ENCODE measurements around the gene ZNF865.

Gene ZNF865

DNA sequence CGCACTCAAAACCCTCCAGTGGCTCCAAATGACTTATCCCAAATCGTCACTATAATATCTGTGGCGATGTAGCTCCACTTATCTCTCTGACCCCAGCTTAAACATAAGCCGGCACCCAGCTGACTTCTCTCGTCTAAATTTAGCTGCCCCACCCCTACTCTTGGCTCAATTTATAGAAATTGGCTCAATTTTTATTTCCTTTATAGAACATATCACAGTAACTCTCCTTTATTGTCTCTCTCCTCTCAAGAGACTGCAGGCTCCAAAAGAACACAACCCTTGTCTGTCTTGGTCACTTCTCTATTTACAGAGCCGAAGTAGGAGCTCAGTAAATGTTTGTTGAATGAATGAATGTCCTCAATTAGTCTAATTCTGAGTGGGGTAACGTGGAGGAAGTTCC is 18.1 kb downstream of the ZNF865 start:
- Mint-ChIP-seq H3K36me3 (ENCODE audit: insufficient read depth) (peaks cover 17% of the 10 kb centered on the region), H3K9me3 (no peaks in the 10 kb centered on the region), H3K27ac (ENCODE audit: low read depth) (peak overlapping the region; percentile 93), H3K4me3 (peak overlapping the region; percentile 79), H3K4me1 (peaks cover 40% of the 10 kb centered on the region), H3K27me3 (no peaks in the 10 kb centered on the region)
- no peak for DNase-seq (ENCODE audit: low spot score in 2 of 2)
- no peak for ATAC-seq (replicated peaks; ENCODE audit: extremely low read depth, poor library complexity, severe bottlenecking)

DNA sequence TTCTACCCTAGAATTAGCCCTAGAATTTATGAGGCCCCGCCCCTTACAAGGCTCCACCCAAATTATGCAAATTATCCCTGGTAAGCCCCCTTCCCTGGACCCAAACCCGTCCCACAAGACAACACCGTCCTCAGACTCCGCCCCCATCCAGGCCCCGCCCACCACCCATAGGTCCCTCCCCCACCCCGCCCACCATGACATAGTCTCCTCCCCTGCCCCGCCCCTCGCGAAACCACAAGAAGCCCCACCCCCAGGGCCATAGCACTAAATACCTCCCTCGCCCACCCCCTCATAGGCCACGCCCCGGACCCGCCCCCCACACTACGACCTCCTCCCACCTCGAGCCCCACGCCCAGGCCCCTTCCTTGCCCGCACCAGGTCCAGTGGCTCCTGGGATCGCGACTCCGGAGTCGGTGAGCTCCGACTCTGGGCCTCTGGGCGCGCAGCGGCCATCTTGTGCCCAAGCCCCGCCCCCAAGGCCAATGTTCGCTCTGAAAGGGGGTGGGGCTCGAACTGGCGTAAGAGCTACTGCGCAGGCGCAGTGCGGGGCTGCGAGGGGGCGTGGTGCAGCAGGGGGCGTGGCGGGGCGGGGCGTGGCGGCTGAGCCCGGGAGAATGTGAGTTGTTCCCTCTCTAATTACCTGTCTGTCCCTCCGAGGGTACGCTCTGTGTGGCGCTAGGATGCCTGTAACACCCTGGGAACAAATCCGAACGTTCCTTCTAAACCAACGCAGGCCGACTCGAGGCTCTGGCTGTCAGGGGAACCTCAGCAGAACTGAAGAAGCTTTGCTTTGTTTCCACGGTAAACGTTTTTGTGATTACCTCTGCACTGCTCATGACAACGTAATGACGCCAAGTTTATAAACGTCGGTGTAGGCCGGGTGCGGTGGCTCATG is 18.9 kb downstream of the ZNF865 start, which contains the start of gene ZNF784:
ZNF784 (minus strand) TSS at position 458 of the 895 bp plus-strand sequence; CDS start at position 453, 5 bp downstream.
- DNase-seq (ENCODE audit: low spot score in 2 of 2): peak; percentile 88 to 90
- peak; percentile 66 for ATAC-seq (replicated peaks; ENCODE audit: extremely low read depth, poor library complexity, severe bottlenecking)
- Mint-ChIP-seq H3K36me3 (ENCODE audit: insufficient read depth) (peaks cover 17% of the 10 kb centered on the region), H3K9me3 (no peaks in the 10 kb centered on the region), H3K4me1 (peaks cover 40% of the 10 kb centered on the region), H3K27ac (ENCODE audit: low read depth) (peak within 1 kb of the TSS; percentile 93), H3K27me3 (no peaks in the 10 kb centered on the region), H3K4me3 (peak within 1 kb of the TSS; percentile 79)

DNA sequence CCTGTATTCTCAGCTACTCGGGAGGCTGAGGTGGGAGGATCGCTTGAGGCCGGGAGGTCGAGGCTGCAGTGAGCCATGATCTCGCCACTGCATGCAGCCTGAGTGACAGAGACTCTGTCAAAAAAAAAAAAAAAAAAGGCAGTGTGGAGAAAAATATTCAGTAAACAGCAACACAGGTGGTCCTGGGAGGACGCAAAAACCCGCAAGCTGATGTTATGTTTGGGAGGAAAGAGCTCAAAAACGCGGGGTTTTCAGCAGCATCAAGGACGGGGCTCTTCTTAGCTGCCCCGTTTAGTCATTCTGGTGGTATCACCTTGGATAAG is 19.5 kb downstream of the ZNF865 start:
- Mint-ChIP-seq H3K4me3 (peak overlapping the region; percentile 79), H3K9me3 (no peaks in the 10 kb centered on the region), H3K4me1 (peaks cover 40% of the 10 kb centered on the region), H3K36me3 (ENCODE audit: insufficient read depth) (peaks cover 17% of the 10 kb centered on the region), H3K27me3 (no peaks in the 10 kb centered on the region), H3K27ac (ENCODE audit: low read depth) (peak overlapping the region; percentile 93)
- ATAC-seq (replicated peaks; ENCODE audit: extremely low read depth, poor library complexity, severe bottlenecking): no peak
- DNase-seq (ENCODE audit: low spot score in 2 of 2): no peak

DNA sequence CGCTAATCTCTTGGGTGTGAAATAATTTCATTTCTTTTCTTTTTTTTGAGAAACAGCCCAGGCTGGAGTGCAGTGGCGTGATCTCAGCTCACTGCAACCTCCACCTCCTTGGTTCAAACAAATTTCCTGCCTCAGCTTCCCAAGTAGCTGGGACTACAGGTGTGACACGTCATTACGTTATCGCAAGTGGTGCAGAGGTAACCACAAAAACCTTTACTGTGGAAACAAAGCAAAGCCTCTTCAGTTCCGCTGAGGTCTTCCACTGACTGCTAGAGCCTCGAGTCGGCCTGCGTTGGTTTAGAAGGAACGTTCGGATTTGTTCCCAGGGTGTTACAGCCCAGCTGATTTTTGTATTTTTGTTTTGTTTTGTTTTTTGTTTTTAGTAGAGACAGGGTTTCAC is 20.9 kb downstream of the ZNF865 start:
- peak; percentile 65 for ATAC-seq (replicated peaks; ENCODE audit: extremely low read depth, poor library complexity, severe bottlenecking)
- peak in 1 of 2 donors; percentile 58 for DNase-seq (ENCODE audit: low spot score in 2 of 2)
- Mint-ChIP-seq H3K9me3 (no peaks in the 10 kb centered on the region), H3K36me3 (ENCODE audit: insufficient read depth) (peaks cover 15% of the 10 kb centered on the region), H3K4me3 (peak overlapping the region; percentile 54), H3K27me3 (no peaks in the 10 kb centered on the region), H3K4me1 (peaks cover 34% of the 10 kb centered on the region), H3K27ac (ENCODE audit: low read depth) (peak overlapping the region; percentile 74)

DNA sequence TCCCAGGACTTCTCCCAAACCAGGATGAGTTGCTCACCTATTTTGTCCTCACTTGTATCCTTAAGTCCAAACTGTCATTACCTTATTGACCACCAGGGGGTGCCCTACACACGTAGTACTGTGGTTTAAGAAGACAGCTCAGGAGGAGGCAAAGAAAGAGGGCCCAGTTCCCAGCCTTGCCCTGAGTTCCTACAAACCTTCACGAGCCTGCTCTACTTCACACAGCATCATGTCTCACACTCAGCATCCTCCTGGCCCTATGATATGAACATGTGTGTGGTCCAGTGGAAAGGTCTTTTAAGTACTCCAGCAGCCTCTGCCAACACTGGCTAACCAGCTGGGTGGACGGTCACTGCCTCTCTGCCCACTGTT is 27.0 kb downstream of the ZNF865 start:
- Mint-ChIP-seq H3K27me3 (no peaks in the 10 kb centered on the region), H3K36me3 (ENCODE audit: insufficient read depth) (peaks cover 31% of the 10 kb centered on the region), H3K4me3 (no peak overlapping the region), H3K27ac (ENCODE audit: low read depth) (no peak overlapping the region), H3K4me1 (peaks cover 43% of the 10 kb centered on the region), H3K9me3 (no peaks in the 10 kb centered on the region)
- ATAC-seq (replicated peaks; ENCODE audit: extremely low read depth, poor library complexity, severe bottlenecking) (peak; percentile 63), DNase-seq (ENCODE audit: low spot score in 2 of 2) (peak; percentile 86)

DNA sequence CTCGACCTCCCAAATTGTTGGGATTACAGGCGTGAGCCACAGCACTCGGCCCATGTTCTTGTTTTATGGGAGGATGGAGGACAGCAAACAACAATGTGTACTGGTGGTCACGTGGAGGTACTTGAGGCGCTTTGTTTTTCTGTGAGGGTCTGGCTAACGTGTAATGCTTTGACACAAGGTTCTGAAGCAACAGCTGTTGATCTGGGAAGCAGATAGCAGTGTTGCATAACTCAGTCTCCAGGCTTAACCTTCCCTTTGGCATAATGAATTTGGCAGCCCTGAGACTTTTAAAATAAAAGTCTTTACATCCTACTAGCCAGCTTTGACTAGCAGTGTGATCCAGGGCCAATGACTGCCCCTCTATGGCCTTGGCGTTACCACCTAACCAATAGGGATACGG is 28.4 kb downstream of the ZNF865 start:
- DNase-seq (ENCODE audit: low spot score in 2 of 2) (no peak), ATAC-seq (replicated peaks; ENCODE audit: extremely low read depth, poor library complexity, severe bottlenecking) (no peak)
- no peaks in the 10 kb centered on the region for H3K9me3 Mint-ChIP-seq
- no peak overlapping the region for H3K4me3 Mint-ChIP-seq
- peak overlapping the region; percentile 100 for H3K27ac Mint-ChIP-seq (ENCODE audit: low read depth)
- H3K27me3 Mint-ChIP-seq: no peaks in the 10 kb centered on the region
- H3K36me3 Mint-ChIP-seq (ENCODE audit: insufficient read depth): peaks cover 33% of the 10 kb centered on the region
- peaks cover 54% of the 10 kb centered on the region for H3K4me1 Mint-ChIP-seq

DNA sequence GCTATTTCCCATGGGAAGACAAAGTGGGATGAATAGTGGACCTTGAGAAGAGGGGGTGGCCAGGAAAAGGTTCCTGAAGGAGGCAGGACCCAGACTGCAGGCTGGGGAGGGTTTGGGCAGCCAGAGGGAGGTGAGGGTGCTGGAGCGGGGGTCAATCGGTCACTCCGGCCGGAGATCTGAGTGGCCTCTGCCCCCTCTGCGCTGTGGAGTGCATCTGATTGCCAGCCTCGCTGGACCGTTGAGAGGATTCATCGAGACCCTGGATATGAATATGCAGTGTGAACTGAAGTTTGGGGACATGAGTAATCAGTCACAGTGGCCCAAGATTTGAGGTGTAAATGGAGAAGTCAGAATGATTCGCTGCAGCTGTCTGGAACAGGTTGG is 29.9 kb downstream of the ZNF865 start:
- DNase-seq (ENCODE audit: low spot score in 2 of 2) (no peak), ATAC-seq (replicated peaks; ENCODE audit: extremely low read depth, poor library complexity, severe bottlenecking) (no peak)
- Mint-ChIP-seq H3K36me3 (ENCODE audit: insufficient read depth) (peaks cover 38% of the 10 kb centered on the region), H3K9me3 (no peaks in the 10 kb centered on the region), H3K4me3 (peak overlapping the region; percentile 100), H3K27ac (ENCODE audit: low read depth) (peak overlapping the region; percentile 100), H3K4me1 (peaks cover 61% of the 10 kb centered on the region), H3K27me3 (no peaks in the 10 kb centered on the region)

DNA sequence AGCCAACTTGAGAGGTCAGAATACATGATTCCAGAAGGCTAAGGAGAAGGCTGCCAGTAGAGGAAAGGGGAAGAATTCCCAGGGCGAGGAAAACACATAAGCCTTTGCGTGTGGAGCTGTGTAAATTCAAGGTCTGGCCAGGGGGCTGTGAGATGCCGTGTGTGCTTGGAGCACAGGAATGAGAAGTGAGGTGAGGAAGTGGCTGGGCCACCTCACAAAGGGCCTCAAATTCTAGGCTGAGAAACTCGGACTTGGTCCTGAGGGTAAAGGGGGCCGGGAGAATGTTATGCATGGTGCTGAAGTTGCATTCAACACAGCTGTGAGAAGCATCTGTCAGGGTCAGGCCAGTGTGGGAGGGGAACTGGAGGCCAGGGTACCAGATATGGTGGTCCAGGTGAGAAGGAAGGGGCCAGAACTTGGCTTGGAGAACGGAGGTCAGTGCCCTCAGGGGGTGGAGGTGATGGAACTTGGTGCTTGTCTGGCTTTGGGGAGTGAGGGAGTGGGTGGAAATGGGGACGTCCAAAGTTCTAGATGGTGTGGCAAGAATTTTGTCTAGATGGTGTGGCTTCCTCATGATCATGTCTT is 30.5 kb downstream of the ZNF865 start:
- Mint-ChIP-seq H3K27ac (ENCODE audit: low read depth) (peak overlapping the region; percentile 100), H3K27me3 (no peaks in the 10 kb centered on the region), H3K4me3 (peak overlapping the region; percentile 100), H3K9me3 (no peaks in the 10 kb centered on the region), H3K36me3 (ENCODE audit: insufficient read depth) (peaks cover 41% of the 10 kb centered on the region), H3K4me1 (peaks cover 63% of the 10 kb centered on the region)
- DNase-seq (ENCODE audit: low spot score in 2 of 2) (no peak), ATAC-seq (replicated peaks; ENCODE audit: extremely low read depth, poor library complexity, severe bottlenecking) (no peak)

DNA sequence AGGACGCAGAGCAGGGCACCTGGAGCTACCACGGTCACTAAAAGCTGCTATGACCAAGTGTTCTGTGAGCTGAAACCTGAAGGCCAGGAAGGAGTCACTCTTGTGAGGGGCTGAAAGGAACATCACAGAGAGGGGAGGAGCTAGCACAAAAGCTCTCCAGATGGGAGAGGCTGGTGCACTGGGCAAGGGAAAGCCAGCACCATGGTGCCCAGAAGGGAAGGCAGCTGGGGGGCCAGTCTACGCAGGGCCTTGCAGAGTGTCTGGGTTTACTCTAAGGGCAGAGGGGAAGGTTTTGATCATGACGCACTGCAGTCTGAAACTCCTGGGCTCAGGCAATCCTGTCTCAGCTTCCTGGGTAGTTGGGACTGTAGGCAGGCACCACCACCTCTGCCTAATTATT is 31.3 kb downstream of the ZNF865 start:
- Mint-ChIP-seq H3K27ac (ENCODE audit: low read depth) (peak overlapping the region; percentile 100), H3K4me1 (peaks cover 65% of the 10 kb centered on the region), H3K27me3 (no peaks in the 10 kb centered on the region), H3K4me3 (peak overlapping the region; percentile 100), H3K36me3 (ENCODE audit: insufficient read depth) (peaks cover 42% of the 10 kb centered on the region), H3K9me3 (no peaks in the 10 kb centered on the region)
- no peak for ATAC-seq (replicated peaks; ENCODE audit: extremely low read depth, poor library complexity, severe bottlenecking)
- no peak for DNase-seq (ENCODE audit: low spot score in 2 of 2)

DNA sequence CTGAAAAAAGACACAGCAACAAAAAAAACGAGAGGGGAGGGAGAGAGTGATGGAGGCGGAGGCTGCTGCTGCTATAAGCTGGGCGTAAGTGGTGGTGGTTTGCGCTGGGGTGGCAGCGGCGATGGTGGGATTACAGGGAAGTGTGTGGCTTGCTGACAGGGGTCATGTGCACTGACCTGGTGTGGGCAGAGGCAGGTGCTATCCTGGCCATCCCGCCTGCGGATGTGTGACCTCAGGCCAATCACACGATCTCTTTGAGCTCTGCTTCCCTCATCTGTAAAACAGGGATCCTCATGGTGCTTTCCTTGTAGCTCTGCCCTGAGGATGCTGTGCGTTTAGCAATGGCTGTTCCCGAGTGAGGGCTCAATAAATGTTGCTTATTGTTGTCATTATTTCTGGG is 32.1 kb downstream of the ZNF865 start:
- Mint-ChIP-seq H3K4me1 (peaks cover 64% of the 10 kb centered on the region), H3K36me3 (ENCODE audit: insufficient read depth) (peaks cover 43% of the 10 kb centered on the region), H3K27me3 (no peaks in the 10 kb centered on the region), H3K27ac (ENCODE audit: low read depth) (peak overlapping the region; percentile 100), H3K9me3 (no peaks in the 10 kb centered on the region), H3K4me3 (peak overlapping the region; percentile 100)
- DNase-seq (ENCODE audit: low spot score in 2 of 2): no peak
- ATAC-seq (replicated peaks; ENCODE audit: extremely low read depth, poor library complexity, severe bottlenecking): no peak

DNA sequence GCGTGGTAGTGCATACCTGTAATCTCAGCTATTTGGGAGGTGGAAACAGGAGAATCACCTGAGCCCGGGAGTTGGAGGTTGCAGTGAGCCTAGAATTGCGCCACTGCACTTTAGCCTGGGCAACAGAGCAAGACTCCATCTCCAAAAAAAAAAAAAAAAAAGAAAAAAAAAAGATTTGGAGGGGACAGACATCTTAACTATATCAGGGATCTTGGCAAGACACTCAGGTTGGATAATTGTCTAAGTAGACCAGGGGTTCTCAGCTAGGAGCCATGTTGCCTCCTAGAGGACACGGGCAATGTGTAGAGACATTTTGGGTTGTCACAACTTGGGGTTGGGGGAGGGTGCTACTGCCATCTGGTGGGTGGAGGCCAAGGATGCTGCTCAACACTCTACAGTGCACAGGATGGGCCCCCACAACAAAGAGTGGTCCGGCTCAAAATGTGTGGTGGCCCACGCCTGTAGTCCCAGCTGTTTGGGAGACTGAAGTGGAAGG is 33.5 kb downstream of the ZNF865 start:
- Mint-ChIP-seq H3K4me1 (peaks cover 75% of the 10 kb centered on the region), H3K36me3 (ENCODE audit: insufficient read depth) (peaks cover 50% of the 10 kb centered on the region)

DNA sequence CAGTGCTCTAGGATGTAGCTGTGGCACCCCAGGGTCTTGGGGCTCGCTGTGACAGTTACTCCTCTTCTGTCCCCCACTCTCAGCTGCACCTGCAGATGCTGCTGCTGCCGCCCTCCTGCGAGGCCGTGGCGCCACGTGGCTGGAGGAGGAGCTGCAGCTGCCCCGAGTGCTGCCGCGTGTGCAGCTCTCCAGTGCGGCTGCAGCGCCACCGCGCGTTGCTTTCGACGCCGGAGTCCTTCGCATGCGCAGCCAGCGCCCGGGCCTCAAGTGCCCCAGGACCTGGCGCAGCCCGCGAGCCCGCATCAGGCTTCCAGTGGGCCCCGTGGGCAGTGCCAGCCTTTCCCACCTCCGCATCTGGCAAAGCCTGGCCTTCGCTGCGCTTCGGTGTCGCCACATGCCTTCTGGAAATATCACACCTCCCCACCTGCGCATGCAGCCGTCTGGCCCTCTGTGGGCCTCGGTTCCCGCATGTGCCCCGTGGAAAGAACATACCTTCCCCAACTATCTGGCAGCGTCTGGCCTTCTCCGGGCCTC is 34.7 kb downstream of the ZNF865 start:
- Mint-ChIP-seq H3K9me3 (no peaks in the 10 kb centered on the region), H3K36me3 (ENCODE audit: insufficient read depth) (peaks cover 43% of the 10 kb centered on the region), H3K27ac (ENCODE audit: low read depth) (peak overlapping the region; percentile 49), H3K4me3 (peak overlapping the region; percentile 90), H3K4me1 (peaks cover 73% of the 10 kb centered on the region), H3K27me3 (no peaks in the 10 kb centered on the region)
- DNase-seq (ENCODE audit: low spot score in 2 of 2) (peak; percentile 60 to 66), ATAC-seq (replicated peaks; ENCODE audit: extremely low read depth, poor library complexity, severe bottlenecking) (peak; percentile 44)

More for the DNA sequence above, 33.5 kb downstream of the ZNF865 start:
- DNase-seq (ENCODE audit: low spot score in 2 of 2) (peak in 1 of 2 donors; percentile 39), ATAC-seq (replicated peaks; ENCODE audit: extremely low read depth, poor library complexity, severe bottlenecking) (no peak)
- H3K9me3 Mint-ChIP-seq: no peaks in the 10 kb centered on the region
- peak overlapping the region; percentile 39 for H3K4me3 Mint-ChIP-seq
- H3K27me3 Mint-ChIP-seq: no peaks in the 10 kb centered on the region
- H3K27ac Mint-ChIP-seq (ENCODE audit: low read depth): peak overlapping the region; percentile 20
